Thoracic aorta (tissue), 2 donors: ENCODE data around the gene LYPD6. TPM values are rescaled to one million over a fixed set of nuclear protein-coding genes. Genes with fewer than 3 reads are reported as not detected.

Experiments
- ATAC-seq: fragments of 150-250 bp; one replicate; pipeline ENCODE4 v1.8.0; 2017; ENCODE audit warnings: low read depth; ENCODE audit not compliant: insufficient number of reproducible peaks, low FRiP score
- DNase-seq: peaks from one replicate; pipeline ENCODE4 v3.0.0-alpha.2; 2020; ENCODE audit warnings: low spot score
- H3K27ac ChIP-seq, 2 donors: fragments of 200-600 bp; sonication (generic); 1 replicate in 1 of 2; 2 replicates in 1 of 2; pipeline ENCODE4 v1.5.1; 2016; ENCODE audit warnings: mild to moderate bottlenecking in 2 of 2, moderate library complexity in 2 of 2
- H3K27me3 ChIP-seq: fragments of 200-600 bp; sonication (generic); replicated peaks from 2 replicates; pipeline ENCODE4 v1.6.0; 2016; ENCODE audit warnings: mild to moderate bottlenecking; ENCODE audit not compliant: insufficient read depth
- H3K36me3 ChIP-seq: fragments of 200-600 bp; sonication (generic); one replicate; pipeline ENCODE4 v1.5.1; 2016
- H3K4me1 ChIP-seq, 2 donors: fragments of 200-600 bp; sonication (generic); 1 replicate in 1 of 2; 2 replicates in 1 of 2; pipeline versions ENCODE4 v1.5.1 to v1.6.0; 2016; ENCODE audit warnings: low read depth in 2 of 2, mild to moderate bottlenecking in 1 of 2; ENCODE audit not compliant: control insufficient read depth in 1 of 2
- H3K4me3 ChIP-seq: fragments of 200-600 bp; sonication (generic); 2 replicates; pipeline ENCODE4 v1.5.1; 2016; ENCODE audit warnings: mild to moderate bottlenecking
- H3K9me3 ChIP-seq: fragments of 200-600 bp; sonication (generic); 2 replicates; pipeline ENCODE4 v1.5.1; 2016
- CTCF ChIP-seq: fragments of 200-600 bp; sonication (generic); IDR thresholded peaks from one replicate; pipeline ENCODE4 v1.5.1; 2019; ENCODE audit warnings: antibody characterized with exemption
- total RNA-seq, 2 donors: library from RNA; depleted of rRNA; stranded (reverse); fragments of >200 nt; gene quantifications; one replicate each; pipeline versions ENCODE4 v1.1.0 to v1.2.3, GENCODE V29; 2016

The LYPD6 gene
- total RNA-seq, 2 donors from 2014 or later: 0.27 to 0.28 TPM

DNA sequence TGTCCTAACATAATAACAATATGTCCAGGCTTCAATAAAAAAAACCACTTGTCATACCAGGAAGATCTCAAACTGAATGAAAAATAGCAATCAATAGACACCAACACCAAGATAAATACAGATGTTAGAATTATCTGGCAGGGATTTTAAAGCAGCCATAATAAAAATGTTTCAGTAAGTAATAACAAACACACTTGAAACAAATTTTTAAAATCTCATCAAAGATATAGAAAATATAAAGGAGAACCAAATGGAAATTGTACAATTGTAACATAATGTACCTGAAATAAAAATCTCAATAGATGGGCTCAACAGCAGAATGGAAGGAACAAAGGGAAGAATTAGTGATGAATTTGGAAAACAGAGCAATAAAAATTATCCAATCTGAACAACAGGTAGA is 128.1 kb downstream of the LYPD6 start:
- no peak for TF ChIP-seq CTCF
- DNase-seq (no peak), ATAC-seq (no peak)
- no peak overlapping the region for H3K27ac ChIP-seq
- no peak overlapping the region for H3K4me3 ChIP-seq
- H3K36me3 ChIP-seq: no peaks in the 10 kb centered on the region
- H3K27me3 ChIP-seq: no peaks in the 10 kb centered on the region
- no peaks in the 10 kb centered on the region for H3K4me1 ChIP-seq
- H3K9me3 ChIP-seq: no peaks in the 10 kb centered on the region

- Histone ChIP-seq H3K4me3 (no peak overlapping the region), H3K9me3 (no peaks in the 10 kb centered on the region), H3K27me3 (no peaks in the 10 kb centered on the region), H3K27ac (no peak overlapping the region), H3K36me3 (no peaks in the 10 kb centered on the region), H3K4me1 (no peaks in the 10 kb centered on the region)
- TF ChIP-seq CTCF: no peak
- ATAC-seq: no peak
- DNase-seq: no peak
These were observed 133.1 kb downstream of the LYPD6 start for GRCh38 chr2:149463328-149464002.

- H3K4me3 ChIP-seq: no peak overlapping the region
These were observed 134.0 kb downstream of the LYPD6 start for GRCh38 chr2:149464396-149464795.

GRCh38 chr2:149465873-149466272 is 135.5 kb downstream of the LYPD6 start:
- Histone ChIP-seq H3K9me3 (no peaks in the 10 kb centered on the region), H3K4me3 (no peak overlapping the region), H3K27me3 (no peaks in the 10 kb centered on the region), H3K27ac (no peak overlapping the region), H3K4me1 (no peaks in the 10 kb centered on the region), H3K36me3 (no peaks in the 10 kb centered on the region)
- no peak for DNase-seq
- no peak for ATAC-seq
- no peak for TF ChIP-seq CTCF

More at GRCh38 chr2:149464396-149464795, 134.0 kb downstream of the LYPD6 start:
- TF ChIP-seq CTCF: no peak
- ATAC-seq (no peak), DNase-seq (no peak)
- Histone ChIP-seq H3K27me3 (no peaks in the 10 kb centered on the region), H3K27ac (no peak overlapping the region), H3K36me3 (no peaks in the 10 kb centered on the region), H3K9me3 (no peaks in the 10 kb centered on the region), H3K4me1 (no peaks in the 10 kb centered on the region)

DNA sequence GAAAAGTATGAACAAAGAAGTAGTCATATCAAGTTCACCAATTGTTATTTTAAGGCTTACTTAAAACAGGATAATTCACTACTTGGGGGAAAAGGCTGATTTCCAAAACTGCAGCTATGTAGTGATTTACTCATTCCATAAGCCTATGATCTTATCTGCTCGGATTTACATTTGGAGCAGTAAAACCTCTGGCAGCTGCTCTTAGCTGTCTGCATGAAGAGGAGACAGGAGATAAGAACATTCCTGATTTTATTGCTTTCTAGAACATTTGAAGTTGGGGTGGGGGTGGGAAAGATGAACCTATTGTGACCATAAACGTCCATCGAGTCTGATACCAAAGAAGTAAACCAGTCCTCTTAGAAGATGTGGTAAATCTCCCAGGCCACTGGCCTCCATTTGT is 136.2 kb downstream of the LYPD6 start:
- no peaks in the 10 kb centered on the region for H3K27me3 ChIP-seq
- H3K36me3 ChIP-seq: no peaks in the 10 kb centered on the region
- H3K4me3 ChIP-seq: no peak overlapping the region
- no peak for TF ChIP-seq CTCF
- no peaks in the 10 kb centered on the region for H3K4me1 ChIP-seq
- no peaks in the 10 kb centered on the region for H3K9me3 ChIP-seq
- DNase-seq (no peak), ATAC-seq (no peak)
- H3K27ac ChIP-seq: no peak overlapping the region
